ENCODE results near the gene CUTC.

GRCh38 chr10:99787311-99787710 lies 55.3 kb downstream of the CUTC start:
- TF ChIP-seq POLR2A (IDR thresholded peaks at IDR 0.05) (no peak), CTCF (IDR thresholded peaks at IDR 0.05 in 8 of 11, conservative IDR thresholded peaks at IDR 0.05 in 3 of 11) (no peak)

All from spleen (tissue), 7 donors.